Naive B cell (primary cell): Measurements from ENCODE around the gene SOWAHC. TPM values are rescaled to one million over a fixed set of nuclear protein-coding genes. Genes with fewer than 3 reads are reported as not detected.
A peak's percentile ranks its signal among the peaks of the same experiment; 100 is the strongest.

ENCODE experiments used
- ATAC-seq, 2 donors: fragments of 150-1000 bp; cut with Tn5 transposase; 2 replicates each; pipeline ENCODE4 v1.10.0; 2021; ENCODE audit warnings: low read depth in 2 of 2, mild to moderate bottlenecking in 2 of 2, moderate library complexity in 2 of 2
- DNase-seq: peaks from one replicate; pipeline ENCODE4 v3.0.0; 2022
- H3K27ac Mint-ChIP-seq, 6 donors: one replicate each; pipeline ENCODE4 v1.8.0; 2020 to 2022; ENCODE audit warnings: mild to moderate bottlenecking in 6 of 6, mixed read lengths in 6 of 6, moderate library complexity in 5 of 6, inconsistent platforms in 2 of 6
- H3K27me3 Mint-ChIP-seq, 3 donors: one replicate each; pipeline ENCODE4 v1.8.0; 2021 to 2022; ENCODE audit warnings: mixed read lengths in 3 of 3, mild to moderate bottlenecking in 1 of 3
- H3K36me3 Mint-ChIP-seq, 2 donors: one replicate each; pipeline ENCODE4 v1.8.0; 2020 to 2022; ENCODE audit warnings: mixed read lengths in 2 of 2, inconsistent platforms in 1 of 2, mild to moderate bottlenecking in 1 of 2
- H3K4me1 Mint-ChIP-seq, 3 donors: one replicate each; pipeline ENCODE4 v1.8.0; 2020 to 2022; ENCODE audit warnings: mixed read lengths in 3 of 3, inconsistent platforms in 1 of 3, mild to moderate bottlenecking in 1 of 3, moderate library complexity in 1 of 3
- H3K4me3 Mint-ChIP-seq, 8 donors: one replicate each; pipeline ENCODE4 v1.8.0; 2020 to 2022; ENCODE audit warnings: mild to moderate bottlenecking in 8 of 8, mixed read lengths in 8 of 8, moderate library complexity in 8 of 8, inconsistent platforms in 2 of 8
- H3K9me3 Mint-ChIP-seq, 7 donors: one replicate each; pipeline ENCODE4 v1.8.0; 2020 to 2022; ENCODE audit warnings: mixed read lengths in 7 of 7, mild to moderate bottlenecking in 5 of 7, inconsistent platforms in 2 of 7, moderate library complexity in 1 of 7
- polyA plus RNA-seq, 6 donors: library from polyadenylated mRNA; unstranded; fragments of 300-500 nt; fragmentation: Illumina TruSeq; gene quantifications; one replicate each; pipeline ENCODE4 v1.2.3, GENCODE V29; 2021; ENCODE audit warnings: low read depth in 6 of 6

Gene SOWAHC
- polyA plus RNA-seq, 6 donors from 2014 or later = 0.08 to 0.61 (median 0.25) TPM; not detected in 1

GRCh38 chr2:109604597-109604996, 9.6 kb upstream of the SOWAHC start:
- peaks cover 0 to 4% (median 0%) of the 10 kb centered on the region in 3 donors for H3K4me1 Mint-ChIP-seq
- no peak overlapping the region for H3K27ac Mint-ChIP-seq
- H3K9me3 Mint-ChIP-seq = peaks cover 0 to 5% (median under 1%) of the 10 kb centered on the region in 7 donors
- peaks cover 42 to 71% (median 47%) of the 10 kb centered on the region in 3 donors for H3K27me3 Mint-ChIP-seq
- no peak for ATAC-seq
- peaks cover 0 to 3% of the 10 kb centered on the region in 2 donors for H3K36me3 Mint-ChIP-seq
- no peak for DNase-seq
- H3K4me3 Mint-ChIP-seq = no peak overlapping the region

- Mint-ChIP-seq H3K4me1 (peaks cover 0 to 5% (median 3%) of the 10 kb centered on the region in 3 donors), H3K27me3 (peaks cover 47 to 75% (median 50%) of the 10 kb centered on the region in 3 donors), H3K27ac (no peak overlapping the region), H3K36me3 (peaks cover 1 to 6% of the 10 kb centered on the region in 2 donors), H3K4me3 (no peak overlapping the region), H3K9me3 (peaks cover 0 to 28% (median 3%) of the 10 kb centered on the region in 7 donors)
- ATAC-seq (no peak), DNase-seq (no peak)
These were observed 6.4 kb upstream of the SOWAHC start for GRCh38 chr2:109607766-109608165.

GRCh38 chr2:109609352-109610024, 4.7 kb upstream of the SOWAHC start:
- Mint-ChIP-seq H3K4me1 (peaks cover 3 to 14% (median 13%) of the 10 kb centered on the region in 3 donors), H3K27me3 (peaks cover 59 to 74% (median 60%) of the 10 kb centered on the region in 3 donors), H3K9me3 (peaks cover 0 to 32% (median 8%) of the 10 kb centered on the region in 7 donors), H3K4me3 (peak overlapping the region in 1 of 8 donors; percentile 1), H3K27ac (peak overlapping the region in 1 of 6 donors; percentile 26), H3K36me3 (peaks cover 8 to 10% of the 10 kb centered on the region in 2 donors)
- ATAC-seq (no peak), DNase-seq (no peak)

GRCh38 chr2:109611467-109612095, 2.6 kb upstream of the SOWAHC start:
- DNase-seq = no peak
- H3K27me3 Mint-ChIP-seq = peaks cover 62 to 77% (median 68%) of the 10 kb centered on the region in 3 donors
- no peak for ATAC-seq
- peaks cover 3 to 17% (median 14%) of the 10 kb centered on the region in 3 donors for H3K4me1 Mint-ChIP-seq
- peak overlapping the region in 2 of 8 donors; percentile 17 to 82 for H3K4me3 Mint-ChIP-seq
- no peak overlapping the region for H3K27ac Mint-ChIP-seq
- H3K9me3 Mint-ChIP-seq = peaks cover 0 to 36% (median 13%) of the 10 kb centered on the region in 7 donors
- peaks cover 8 to 10% of the 10 kb centered on the region in 2 donors for H3K36me3 Mint-ChIP-seq

- peak overlapping the region; percentile 65 to 94 (median 86) for H3K4me3 Mint-ChIP-seq
- peak; percentile 12 for DNase-seq
- ATAC-seq = no peak
- peaks cover 3 to 17% (median 14%) of the 10 kb centered on the region in 3 donors for H3K4me1 Mint-ChIP-seq
- H3K27ac Mint-ChIP-seq = peak overlapping the region in 3 of 6 donors; percentile 71 to 80 (median 74)
- peaks cover 8 to 10% of the 10 kb centered on the region in 2 donors for H3K36me3 Mint-ChIP-seq
- H3K9me3 Mint-ChIP-seq = peaks cover 0 to 36% (median 13%) of the 10 kb centered on the region in 7 donors
- peaks cover 51 to 74% (median 73%) of the 10 kb centered on the region in 3 donors for H3K27me3 Mint-ChIP-seq
These were observed 863 bp upstream of the SOWAHC start for GRCh38 chr2:109613081-109613921.

- H3K4me1 Mint-ChIP-seq = peaks cover 3 to 14% (median 13%) of the 10 kb centered on the region in 3 donors
- ATAC-seq = no peak
- H3K27ac Mint-ChIP-seq = no peak overlapping the region
- H3K27me3 Mint-ChIP-seq = peaks cover 41 to 74% (median 57%) of the 10 kb centered on the region in 3 donors
- peak overlapping the region in 5 of 8 donors; percentile 43 to 79 (median 65) for H3K4me3 Mint-ChIP-seq
- peaks cover 5 to 8% of the 10 kb centered on the region in 2 donors for H3K36me3 Mint-ChIP-seq
- peaks cover 0 to 27% (median 13%) of the 10 kb centered on the region in 7 donors for H3K9me3 Mint-ChIP-seq
- no peak for DNase-seq
These were observed 812 bp downstream of the SOWAHC start for GRCh38 chr2:109614715-109615636.

- Mint-ChIP-seq H3K9me3 (peaks cover 0 to 24% (median 13%) of the 10 kb centered on the region in 7 donors), H3K4me3 (peak overlapping the region; percentile 29 to 79 (median 55)), H3K36me3 (peaks cover 5 to 8% of the 10 kb centered on the region in 2 donors), H3K4me1 (peaks cover 3 to 14% (median 13%) of the 10 kb centered on the region in 3 donors), H3K27ac (peak overlapping the region in 2 of 6 donors; percentile 42 to 66), H3K27me3 (peaks cover 43 to 72% (median 50%) of the 10 kb centered on the region in 3 donors)
- DNase-seq (no peak), ATAC-seq (no peak)
These were observed 1.5 kb downstream of the SOWAHC start for GRCh38 chr2:109615637-109616144.

- H3K36me3 Mint-ChIP-seq = peaks cover 5 to 8% of the 10 kb centered on the region in 2 donors
- H3K9me3 Mint-ChIP-seq = peaks cover 0 to 19% (median 13%) of the 10 kb centered on the region in 7 donors
- ATAC-seq = no peak
- H3K27ac Mint-ChIP-seq = peak overlapping the region in 2 of 6 donors; percentile 6 to 59
- H3K27me3 Mint-ChIP-seq = peaks cover 43 to 67% (median 45%) of the 10 kb centered on the region in 3 donors
- H3K4me3 Mint-ChIP-seq = peak overlapping the region in 4 of 8 donors; percentile 43 to 79 (median 68)
- DNase-seq = no peak
- H3K4me1 Mint-ChIP-seq = peaks cover 3 to 14% (median 13%) of the 10 kb centered on the region in 3 donors
These were observed 2.0 kb downstream of the SOWAHC start for GRCh38 chr2:109616184-109616583.

- ATAC-seq = no peak
- Mint-ChIP-seq H3K4me1 (peaks cover under 1 to 4% (median under 1%) of the 10 kb centered on the region in 3 donors), H3K36me3 (no peaks in the 10 kb centered on the region), H3K9me3 (peaks cover 0 to 9% (median 5%) of the 10 kb centered on the region in 7 donors), H3K27ac (no peak overlapping the region), H3K27me3 (peaks cover 38 to 51% (median 42%) of the 10 kb centered on the region in 3 donors), H3K4me3 (no peak overlapping the region)
- no peak for DNase-seq
These were observed 5.0 kb downstream of the SOWAHC start for GRCh38 chr2:109619032-109619615.

- Mint-ChIP-seq H3K27ac (no peak overlapping the region), H3K4me1 (no peaks in the 10 kb centered on the region), H3K27me3 (peaks cover 33 to 40% (median 35%) of the 10 kb centered on the region in 3 donors), H3K36me3 (no peaks in the 10 kb centered on the region), H3K9me3 (peaks cover 0 to 2% (median 0%) of the 10 kb centered on the region in 7 donors), H3K4me3 (no peak overlapping the region)
- DNase-seq (no peak), ATAC-seq (no peak)
These were observed 9.1 kb downstream of the SOWAHC start for GRCh38 chr2:109623297-109623696.

- no peak overlapping the region for H3K4me3 Mint-ChIP-seq
- no peak overlapping the region for H3K27ac Mint-ChIP-seq
These were observed 9.8 kb downstream of the SOWAHC start for GRCh38 chr2:109623923-109624322.

More at GRCh38 chr2:109623923-109624322, 9.8 kb downstream of the SOWAHC start:
- DNase-seq = no peak
- Mint-ChIP-seq H3K36me3 (no peaks in the 10 kb centered on the region), H3K9me3 (peaks cover 0 to 2% (median 0%) of the 10 kb centered on the region in 7 donors), H3K4me1 (no peaks in the 10 kb centered on the region), H3K27me3 (peaks cover 30 to 40% (median 33%) of the 10 kb centered on the region in 3 donors)
- no peak for ATAC-seq
